ENCODE data around the gene DTYMK.

DTYMK gene

DNA sequence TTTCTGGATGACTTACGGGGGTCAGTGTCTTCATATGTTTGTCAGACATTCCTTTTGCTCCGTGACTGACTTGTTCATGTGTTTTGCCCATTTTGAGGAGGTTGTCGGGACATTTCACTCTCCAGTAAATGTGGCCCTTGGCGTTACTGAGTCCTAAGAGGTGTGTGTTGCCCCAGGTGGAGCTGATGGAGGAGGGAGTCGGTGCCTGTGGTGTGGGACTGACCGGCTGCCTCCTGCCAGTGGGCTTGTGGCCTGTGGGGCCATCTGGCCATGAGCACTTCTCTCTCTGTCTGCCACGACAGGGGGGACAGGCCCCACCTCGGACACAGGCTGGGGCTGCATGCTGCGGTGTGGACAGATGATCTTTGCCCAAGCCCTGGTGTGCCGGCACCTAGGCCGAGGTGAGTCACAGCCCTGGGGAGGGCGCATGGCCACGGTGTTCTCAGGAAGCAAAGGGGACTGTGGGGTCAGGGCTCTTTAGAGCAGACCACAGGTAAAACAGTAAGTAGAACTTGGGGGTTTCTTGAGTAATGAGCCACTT is 33.3 kb downstream of the DTYMK start:
- Histone ChIP-seq H3K36me3 (ENCODE audit: control insufficient read depth in 5 of 5, insufficient read depth in 5 of 5, low read length in 5 of 5) (peaks cover 0 to 65% (median 59%) of the 10 kb centered on the region in 5 donors), H3K4me1 (ENCODE audit: control insufficient read depth in 5 of 5, insufficient read depth in 5 of 5, low read length in 5 of 5) (peaks cover 0 to 2% (median 0%) of the 10 kb centered on the region in 5 donors), H3K27me3 (ENCODE audit: control insufficient read depth in 5 of 5, insufficient read depth in 4 of 5, low read length in 5 of 5) (no peaks in the 10 kb centered on the region), H3K27ac (ENCODE audit: low read depth, low read length) (no peak overlapping the region), H3K9ac (ENCODE audit: low read length in 5 of 5) (no peak overlapping the region), H3K9me3 (ENCODE audit: control insufficient read depth in 5 of 5, low read length in 5 of 5) (no peaks in the 10 kb centered on the region), H3K4me3 (ENCODE audit: low read depth in 1 of 5, low read length in 5 of 5) (no peak overlapping the region)

DNA sequence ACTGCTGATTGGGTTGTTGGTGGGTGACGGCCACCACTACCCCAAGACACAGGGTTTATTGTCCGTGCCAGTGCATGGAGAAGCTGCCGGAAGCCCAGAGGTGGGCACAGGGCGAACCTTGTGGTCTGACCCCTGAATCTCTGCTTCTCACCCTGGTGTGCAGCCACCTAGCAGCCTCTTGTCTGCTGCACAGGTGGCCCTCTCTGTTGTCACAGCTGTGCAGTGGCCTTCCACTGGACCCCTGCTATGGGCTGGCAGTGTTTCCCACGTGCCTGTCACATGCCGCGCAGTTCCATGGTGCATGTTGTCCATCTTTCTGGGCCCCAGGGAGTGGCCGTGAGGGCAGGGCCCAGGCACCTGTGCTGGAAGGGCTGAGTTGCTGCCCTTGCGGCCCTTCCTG is 33.9 kb downstream of the DTYMK start:
- Histone ChIP-seq H3K36me3 (ENCODE audit: control insufficient read depth in 5 of 5, insufficient read depth in 5 of 5, low read length in 5 of 5) (peaks cover 0 to 60% (median 56%) of the 10 kb centered on the region in 5 donors), H3K27ac (ENCODE audit: low read depth, low read length) (no peak overlapping the region), H3K9ac (ENCODE audit: low read length in 5 of 5) (peak overlapping the region in 1 of 5 donors; percentile 39), H3K9me3 (ENCODE audit: control insufficient read depth in 5 of 5, low read length in 5 of 5) (no peaks in the 10 kb centered on the region), H3K4me1 (ENCODE audit: control insufficient read depth in 5 of 5, insufficient read depth in 5 of 5, low read length in 5 of 5) (peaks cover 0 to 2% (median 0%) of the 10 kb centered on the region in 5 donors), H3K4me3 (ENCODE audit: low read depth in 1 of 5, low read length in 5 of 5) (no peak overlapping the region), H3K27me3 (ENCODE audit: control insufficient read depth in 5 of 5, insufficient read depth in 4 of 5, low read length in 5 of 5) (no peaks in the 10 kb centered on the region)

DNA sequence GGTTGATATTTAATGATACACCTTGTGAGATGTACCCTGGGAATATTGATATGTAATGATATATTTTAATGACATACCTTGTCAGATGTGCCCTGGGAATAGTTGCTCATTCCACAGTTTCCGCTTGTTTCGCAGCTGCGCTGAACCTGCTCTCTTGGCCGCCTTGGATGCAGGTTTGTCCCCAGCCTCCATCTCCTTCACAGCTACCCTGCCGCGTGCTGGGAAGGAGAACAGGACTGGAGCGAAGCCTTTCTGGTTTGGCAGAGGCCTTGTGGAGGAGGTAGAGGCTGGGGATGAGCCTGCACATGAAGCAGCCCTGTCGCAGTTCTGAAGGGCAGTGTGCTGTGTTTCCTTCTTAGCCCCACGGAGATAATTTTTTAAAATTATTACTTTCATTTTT is 34.5 kb downstream of the DTYMK start:
- no peak overlapping the region for H3K27ac ChIP-seq (ENCODE audit: low read depth, low read length)
- peaks cover 0 to 5% (median 0%) of the 10 kb centered on the region in 5 donors for H3K4me1 ChIP-seq (ENCODE audit: control insufficient read depth in 5 of 5, insufficient read depth in 5 of 5, low read length in 5 of 5)
- no peaks in the 10 kb centered on the region for H3K9me3 ChIP-seq (ENCODE audit: control insufficient read depth in 5 of 5, low read length in 5 of 5)
- H3K27me3 ChIP-seq (ENCODE audit: control insufficient read depth in 5 of 5, insufficient read depth in 4 of 5, low read length in 5 of 5) = no peaks in the 10 kb centered on the region
- no peak overlapping the region for H3K4me3 ChIP-seq (ENCODE audit: low read depth in 1 of 5, low read length in 5 of 5)
- no peak overlapping the region for H3K9ac ChIP-seq (ENCODE audit: low read length in 5 of 5)
- H3K36me3 ChIP-seq (ENCODE audit: control insufficient read depth in 5 of 5, insufficient read depth in 5 of 5, low read length in 5 of 5) = peaks cover 0 to 56% (median 53%) of the 10 kb centered on the region in 5 donors

DNA sequence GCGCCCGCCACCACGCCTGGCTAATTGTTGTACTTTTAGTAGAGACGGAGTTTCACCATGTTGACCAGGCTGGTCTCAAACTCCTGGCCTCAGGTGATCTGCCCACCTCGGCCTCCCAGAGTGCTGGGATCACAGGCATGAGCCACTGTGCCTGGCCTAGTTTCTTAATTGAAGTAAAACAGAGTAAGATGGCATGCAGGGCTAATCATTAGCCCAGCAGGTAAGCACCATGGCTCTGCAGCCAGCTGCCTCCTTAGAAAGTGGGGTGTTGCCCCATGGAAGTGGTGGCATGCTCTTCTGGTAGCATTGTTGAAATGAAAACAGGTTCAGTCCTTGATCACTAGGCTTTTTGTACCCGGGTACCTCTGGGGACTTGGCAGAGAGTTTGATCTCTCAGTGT is 36.7 kb downstream of the DTYMK start:
- no peak overlapping the region for H3K4me3 ChIP-seq (ENCODE audit: low read depth in 1 of 5, low read length in 5 of 5)
- H3K4me1 ChIP-seq (ENCODE audit: control insufficient read depth in 5 of 5, insufficient read depth in 5 of 5, low read length in 5 of 5) = peaks cover 2 to 20% (median 3%) of the 10 kb centered on the region in 5 donors
- no peaks in the 10 kb centered on the region for H3K9me3 ChIP-seq (ENCODE audit: control insufficient read depth in 5 of 5, low read length in 5 of 5)
- no peak overlapping the region for H3K27ac ChIP-seq (ENCODE audit: low read depth, low read length)
- peaks cover 0 to 43% (median 37%) of the 10 kb centered on the region in 5 donors for H3K36me3 ChIP-seq (ENCODE audit: control insufficient read depth in 5 of 5, insufficient read depth in 5 of 5, low read length in 5 of 5)
- no peaks in the 10 kb centered on the region for H3K27me3 ChIP-seq (ENCODE audit: control insufficient read depth in 5 of 5, insufficient read depth in 4 of 5, low read length in 5 of 5)
- H3K9ac ChIP-seq (ENCODE audit: low read length in 5 of 5) = no peak overlapping the region

DNA sequence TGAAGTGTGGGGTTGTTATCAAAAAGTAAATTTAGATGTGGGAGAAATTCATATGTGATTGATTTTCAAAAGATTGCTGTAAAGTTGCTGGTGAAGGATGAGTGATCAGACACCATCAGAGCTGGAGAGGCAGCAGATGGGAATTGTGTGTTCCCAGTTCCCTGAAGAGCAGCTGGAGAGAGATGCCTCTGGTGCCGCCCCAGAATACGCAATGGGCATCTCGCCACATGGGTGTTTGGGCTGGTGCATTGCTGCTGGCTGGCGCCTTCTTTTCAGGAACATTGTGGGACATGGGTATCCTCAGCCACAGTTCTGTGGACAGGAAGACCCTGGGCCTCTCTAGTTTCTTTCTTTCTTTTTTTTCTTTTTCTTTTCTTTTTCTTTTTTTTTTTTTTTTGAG is 37.2 kb downstream of the DTYMK start:
- Histone ChIP-seq H3K4me1 (ENCODE audit: control insufficient read depth in 5 of 5, insufficient read depth in 5 of 5, low read length in 5 of 5) (peaks cover 2 to 20% (median 3%) of the 10 kb centered on the region in 5 donors), H3K36me3 (ENCODE audit: control insufficient read depth in 5 of 5, insufficient read depth in 5 of 5, low read length in 5 of 5) (peaks cover 0 to 38% (median 32%) of the 10 kb centered on the region in 5 donors), H3K27me3 (ENCODE audit: control insufficient read depth in 5 of 5, insufficient read depth in 4 of 5, low read length in 5 of 5) (no peaks in the 10 kb centered on the region), H3K9ac (ENCODE audit: low read length in 5 of 5) (no peak overlapping the region), H3K27ac (ENCODE audit: low read depth, low read length) (no peak overlapping the region), H3K9me3 (ENCODE audit: control insufficient read depth in 5 of 5, low read length in 5 of 5) (no peaks in the 10 kb centered on the region), H3K4me3 (ENCODE audit: low read depth in 1 of 5, low read length in 5 of 5) (no peak overlapping the region)

DNA sequence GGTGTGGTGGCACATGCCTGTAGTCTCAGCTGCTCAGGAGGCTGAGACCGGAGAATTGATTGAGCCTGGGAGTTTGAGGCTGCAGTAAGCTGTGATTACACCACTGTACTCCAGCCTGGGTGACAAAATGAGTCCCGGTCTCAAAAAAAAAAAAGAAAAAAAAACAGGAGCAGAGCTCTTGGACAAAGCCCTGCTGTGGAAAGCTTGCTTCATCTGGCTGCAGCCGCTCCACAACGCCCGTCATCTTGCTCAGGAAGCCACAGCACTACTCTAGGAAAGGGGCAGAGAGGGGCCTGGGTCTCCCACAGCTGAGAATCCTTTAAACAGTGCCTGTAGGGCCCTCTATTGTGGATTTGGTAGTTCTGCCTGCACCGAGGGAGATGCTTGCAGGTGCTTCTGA is 38.2 kb downstream of the DTYMK start:
- Histone ChIP-seq H3K27me3 (ENCODE audit: control insufficient read depth in 5 of 5, insufficient read depth in 4 of 5, low read length in 5 of 5) (no peaks in the 10 kb centered on the region), H3K27ac (ENCODE audit: low read depth, low read length) (no peak overlapping the region), H3K36me3 (ENCODE audit: control insufficient read depth in 5 of 5, insufficient read depth in 5 of 5, low read length in 5 of 5) (peaks cover 0 to 33% (median 29%) of the 10 kb centered on the region in 5 donors), H3K9me3 (ENCODE audit: control insufficient read depth in 5 of 5, low read length in 5 of 5) (no peaks in the 10 kb centered on the region), H3K9ac (ENCODE audit: low read length in 5 of 5) (no peak overlapping the region), H3K4me1 (ENCODE audit: control insufficient read depth in 5 of 5, insufficient read depth in 5 of 5, low read length in 5 of 5) (peaks cover 2 to 20% (median 3%) of the 10 kb centered on the region in 5 donors), H3K4me3 (ENCODE audit: low read depth in 1 of 5, low read length in 5 of 5) (no peak overlapping the region)

DNA sequence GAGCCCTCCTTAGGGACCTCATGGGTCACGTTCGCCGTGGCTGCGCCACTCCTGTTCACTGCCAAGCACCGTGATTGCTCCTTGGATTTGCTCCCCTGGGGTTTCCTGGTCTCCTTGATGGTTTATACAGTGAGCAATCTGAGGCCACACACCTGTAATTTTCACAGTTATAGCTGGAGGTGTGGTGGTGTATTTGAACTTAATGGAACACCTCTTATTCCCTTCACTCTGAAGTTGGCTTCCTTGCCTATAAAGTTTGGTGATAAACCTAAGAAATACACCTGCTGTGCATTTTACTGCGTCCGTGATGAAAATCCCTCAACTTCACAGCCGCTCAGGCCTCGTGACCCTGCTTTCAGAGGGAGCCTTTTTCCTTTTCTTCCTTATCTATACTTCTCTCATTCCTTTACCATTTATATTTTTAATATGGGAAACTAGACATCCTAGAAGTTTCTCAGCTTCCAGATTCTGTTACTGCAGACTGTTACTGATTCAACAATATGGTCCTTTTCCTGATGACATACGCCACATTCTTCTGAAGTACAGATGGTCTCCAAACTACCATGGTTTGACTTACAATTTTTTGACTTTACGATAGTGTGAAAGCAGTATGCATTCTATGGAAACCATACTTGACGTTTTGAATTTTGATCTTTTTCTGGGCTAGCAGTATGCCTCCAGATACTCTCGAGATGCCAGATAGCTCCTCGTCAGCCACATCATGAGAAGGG is 40.5 kb downstream of the DTYMK start:
- no peaks in the 10 kb centered on the region for H3K9me3 ChIP-seq (ENCODE audit: control insufficient read depth in 5 of 5, low read length in 5 of 5)
- peaks cover 0 to 10% (median 5%) of the 10 kb centered on the region in 5 donors for H3K36me3 ChIP-seq (ENCODE audit: control insufficient read depth in 5 of 5, insufficient read depth in 5 of 5, low read length in 5 of 5)
- H3K27ac ChIP-seq (ENCODE audit: low read depth, low read length) = no peak overlapping the region
- H3K4me3 ChIP-seq (ENCODE audit: low read depth in 1 of 5, low read length in 5 of 5) = no peak overlapping the region
- H3K4me1 ChIP-seq (ENCODE audit: control insufficient read depth in 5 of 5, insufficient read depth in 5 of 5, low read length in 5 of 5) = peaks cover 2 to 25% (median 6%) of the 10 kb centered on the region in 5 donors
- no peaks in the 10 kb centered on the region for H3K27me3 ChIP-seq (ENCODE audit: control insufficient read depth in 5 of 5, insufficient read depth in 4 of 5, low read length in 5 of 5)
- H3K9ac ChIP-seq (ENCODE audit: low read length in 5 of 5) = no peak overlapping the region

DNA sequence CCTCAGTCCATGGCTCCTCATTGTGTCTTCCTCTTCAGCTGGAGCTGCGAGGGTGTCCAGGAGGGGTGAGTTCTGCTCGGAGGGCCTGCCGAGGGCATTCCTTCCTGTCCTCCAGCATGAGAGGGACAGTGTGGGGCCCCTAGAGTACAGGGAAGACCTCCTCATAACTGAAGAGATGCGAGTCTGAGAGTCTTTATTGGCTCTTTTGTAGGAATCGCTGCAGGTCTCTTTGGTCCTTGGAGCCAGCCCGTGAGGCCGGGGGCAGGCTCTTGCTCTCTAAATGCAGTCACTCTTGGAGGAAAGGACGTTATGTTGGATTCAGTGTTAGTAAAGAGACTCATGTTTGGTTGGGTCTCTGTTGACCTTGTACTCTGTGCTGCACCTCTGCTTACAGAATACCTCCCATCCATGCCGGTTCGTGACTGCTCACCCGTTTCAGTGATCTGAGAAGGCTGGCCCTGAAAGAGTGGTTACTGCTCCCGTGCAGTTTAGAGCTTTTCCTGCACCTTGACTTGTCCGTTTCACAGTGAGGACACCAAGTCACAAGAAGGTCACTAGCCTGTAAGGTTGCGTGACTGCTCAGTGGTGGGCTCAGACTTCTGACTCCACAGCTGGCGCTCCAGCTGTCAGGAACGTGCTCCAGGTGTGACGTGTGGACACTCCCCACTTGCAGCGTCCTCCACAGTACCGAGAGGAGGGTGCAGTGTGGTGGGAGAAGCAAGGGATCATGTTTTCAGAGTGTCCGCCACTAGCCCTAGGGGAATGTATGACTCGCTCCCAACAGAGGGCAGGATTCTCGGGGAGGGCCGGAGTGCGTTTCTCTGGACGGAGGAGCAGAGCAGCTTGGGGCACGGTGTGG is 41.3 kb downstream of the DTYMK start:
- H3K4me1 ChIP-seq (ENCODE audit: control insufficient read depth in 5 of 5, insufficient read depth in 5 of 5, low read length in 5 of 5) = peaks cover 2 to 29% (median 6%) of the 10 kb centered on the region in 5 donors
- no peak overlapping the region for H3K4me3 ChIP-seq (ENCODE audit: low read depth in 1 of 5, low read length in 5 of 5)

DNA sequence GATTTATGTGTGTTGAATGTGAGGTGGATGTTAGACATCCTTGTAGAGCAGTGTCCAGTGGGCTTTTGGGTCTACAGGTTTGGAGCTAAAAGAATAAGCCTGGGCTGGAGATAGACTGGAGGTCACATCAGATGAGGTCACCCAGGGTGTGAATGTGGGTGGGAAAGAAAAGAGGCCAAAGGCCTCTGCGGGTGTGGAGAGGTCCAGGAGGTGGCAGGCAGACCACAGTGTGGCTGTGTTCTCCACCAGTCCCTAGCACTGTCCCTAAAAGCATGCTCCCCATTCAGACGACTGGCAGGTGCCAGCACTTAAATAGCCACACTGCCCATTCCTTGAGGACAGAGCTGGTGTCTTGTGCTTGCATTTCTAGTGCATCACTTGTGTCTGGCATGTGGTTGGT is 45.0 kb downstream of the DTYMK start:
- no peaks in the 10 kb centered on the region for H3K9me3 ChIP-seq (ENCODE audit: control insufficient read depth in 5 of 5, low read length in 5 of 5)
- H3K4me3 ChIP-seq (ENCODE audit: low read depth in 1 of 5, low read length in 5 of 5) = no peak overlapping the region
- no peaks in the 10 kb centered on the region for H3K27me3 ChIP-seq (ENCODE audit: control insufficient read depth in 5 of 5, insufficient read depth in 4 of 5, low read length in 5 of 5)
- H3K4me1 ChIP-seq (ENCODE audit: control insufficient read depth in 5 of 5, insufficient read depth in 5 of 5, low read length in 5 of 5) = peaks cover 8 to 40% (median 22%) of the 10 kb centered on the region in 5 donors
- H3K36me3 ChIP-seq (ENCODE audit: control insufficient read depth in 5 of 5, insufficient read depth in 5 of 5, low read length in 5 of 5) = peaks cover 0 to 11% (median 3%) of the 10 kb centered on the region in 5 donors
- no peak overlapping the region for H3K27ac ChIP-seq (ENCODE audit: low read depth, low read length)
- no peak overlapping the region for H3K9ac ChIP-seq (ENCODE audit: low read length in 5 of 5)

More for the DNA sequence above, 41.3 kb downstream of the DTYMK start:
- Histone ChIP-seq H3K27me3 (ENCODE audit: control insufficient read depth in 5 of 5, insufficient read depth in 4 of 5, low read length in 5 of 5) (no peaks in the 10 kb centered on the region), H3K9me3 (ENCODE audit: control insufficient read depth in 5 of 5, low read length in 5 of 5) (no peaks in the 10 kb centered on the region), H3K36me3 (ENCODE audit: control insufficient read depth in 5 of 5, insufficient read depth in 5 of 5, low read length in 5 of 5) (peaks cover 0 to 6% (median 3%) of the 10 kb centered on the region in 5 donors), H3K9ac (ENCODE audit: low read length in 5 of 5) (no peak overlapping the region), H3K27ac (ENCODE audit: low read depth, low read length) (no peak overlapping the region)
